GM12875 (cell line): Measurements from ENCODE around the gene ONECUT2.

ENCODE experiments used
- H3K4me3 ChIP-seq: one replicate; pipeline ENCODE4 v1.5.1; 2011; ENCODE audit warnings: low read depth, low read length, control low read depth
- TF ChIP-seq, protein P1 (sequence below): IDR thresholded peaks from 2 replicates; pipeline ENCODE4 v1.5.1; 2011; ENCODE audit warnings: low read depth, mild to moderate bottlenecking, control low read depth, inconsistent platforms, low read length, moderate library complexity, borderline replicate concordance; ENCODE audit not compliant: insufficient read depth

The ONECUT2 gene

DNA sequence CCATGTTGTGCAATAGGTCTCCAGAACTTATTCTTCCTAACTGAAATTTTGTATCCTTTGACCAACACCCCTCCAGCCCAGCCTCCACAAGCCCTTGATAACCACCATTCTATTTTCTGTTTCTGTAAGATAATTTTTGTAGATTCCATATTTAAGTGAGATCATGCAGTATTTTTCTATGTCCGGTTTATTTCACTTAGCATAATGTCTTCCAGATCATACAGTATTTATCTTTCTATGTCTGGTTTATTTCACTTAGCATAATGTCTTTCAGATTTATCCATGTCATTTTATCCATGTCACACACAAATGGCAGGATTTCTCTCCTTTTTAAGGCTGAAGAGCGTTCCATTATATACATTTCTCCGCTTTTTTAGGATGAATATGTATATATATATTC is 24.4 kb upstream of the ONECUT2 start:
- H3K4me3 ChIP-seq = no peak overlapping the region
- TF ChIP-seq, protein P1, sequence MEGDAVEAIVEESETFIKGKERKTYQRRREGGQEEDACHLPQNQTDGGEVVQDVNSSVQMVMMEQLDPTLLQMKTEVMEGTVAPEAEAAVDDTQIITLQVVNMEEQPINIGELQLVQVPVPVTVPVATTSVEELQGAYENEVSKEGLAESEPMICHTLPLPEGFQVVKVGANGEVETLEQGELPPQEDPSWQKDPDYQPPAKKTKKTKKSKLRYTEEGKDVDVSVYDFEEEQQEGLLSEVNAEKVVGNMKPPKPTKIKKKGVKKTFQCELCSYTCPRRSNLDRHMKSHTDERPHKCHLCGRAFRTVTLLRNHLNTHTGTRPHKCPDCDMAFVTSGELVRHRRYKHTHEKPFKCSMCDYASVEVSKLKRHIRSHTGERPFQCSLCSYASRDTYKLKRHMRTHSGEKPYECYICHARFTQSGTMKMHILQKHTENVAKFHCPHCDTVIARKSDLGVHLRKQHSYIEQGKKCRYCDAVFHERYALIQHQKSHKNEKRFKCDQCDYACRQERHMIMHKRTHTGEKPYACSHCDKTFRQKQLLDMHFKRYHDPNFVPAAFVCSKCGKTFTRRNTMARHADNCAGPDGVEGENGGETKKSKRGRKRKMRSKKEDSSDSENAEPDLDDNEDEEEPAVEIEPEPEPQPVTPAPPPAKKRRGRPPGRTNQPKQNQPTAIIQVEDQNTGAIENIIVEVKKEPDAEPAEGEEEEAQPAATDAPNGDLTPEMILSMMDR = no peak

DNA sequence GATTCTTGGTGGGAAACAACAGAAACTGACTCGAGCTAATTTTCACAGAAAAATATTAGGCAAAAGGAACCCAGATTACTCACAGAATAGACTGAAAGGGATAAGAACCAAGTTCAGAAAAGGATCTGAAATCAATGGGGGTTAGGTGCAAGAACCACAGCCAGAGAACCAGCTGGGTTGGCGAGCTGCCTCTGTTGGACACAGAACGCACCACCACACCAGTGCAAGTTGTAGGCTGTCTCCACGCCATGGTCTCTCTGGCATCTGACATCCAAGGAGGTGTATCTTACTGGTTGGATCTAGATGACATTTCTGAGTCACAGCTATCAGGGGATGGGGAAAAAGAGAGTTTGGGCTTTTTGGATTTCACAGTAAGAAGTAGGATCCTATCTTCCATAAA is 18.6 kb upstream of the ONECUT2 start:
- no peak overlapping the region for H3K4me3 ChIP-seq

DNA sequence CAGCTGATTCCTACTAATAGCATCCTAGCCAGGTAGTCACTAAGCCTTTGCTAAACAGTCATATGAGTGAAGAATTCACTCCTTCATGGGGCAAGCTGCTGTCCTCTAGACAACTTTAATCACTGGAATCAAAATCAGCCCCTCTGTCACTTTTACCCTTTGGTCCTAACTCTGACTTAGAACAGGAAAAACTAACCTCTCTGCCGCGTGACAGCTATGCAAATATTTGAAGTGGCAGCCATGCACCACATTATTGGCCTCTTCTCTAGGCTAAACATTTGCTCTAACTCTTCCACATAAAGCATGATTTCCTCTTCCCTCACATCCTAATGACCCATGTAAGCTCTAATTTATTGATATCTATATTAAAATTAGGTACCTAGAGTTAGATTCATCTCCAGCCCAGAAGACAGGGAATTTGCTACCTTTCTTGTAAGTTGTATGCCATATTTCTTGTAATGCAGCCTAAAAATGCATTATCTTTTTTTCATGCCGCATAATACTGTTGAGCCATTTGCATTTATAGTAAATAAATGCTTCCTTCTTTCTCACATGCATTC is 12.8 kb upstream of the ONECUT2 start:
- TF ChIP-seq, protein P1 = no peak

More for the DNA sequence above, 18.6 kb upstream of the ONECUT2 start:
- TF ChIP-seq, protein P1 = no peak

DNA sequence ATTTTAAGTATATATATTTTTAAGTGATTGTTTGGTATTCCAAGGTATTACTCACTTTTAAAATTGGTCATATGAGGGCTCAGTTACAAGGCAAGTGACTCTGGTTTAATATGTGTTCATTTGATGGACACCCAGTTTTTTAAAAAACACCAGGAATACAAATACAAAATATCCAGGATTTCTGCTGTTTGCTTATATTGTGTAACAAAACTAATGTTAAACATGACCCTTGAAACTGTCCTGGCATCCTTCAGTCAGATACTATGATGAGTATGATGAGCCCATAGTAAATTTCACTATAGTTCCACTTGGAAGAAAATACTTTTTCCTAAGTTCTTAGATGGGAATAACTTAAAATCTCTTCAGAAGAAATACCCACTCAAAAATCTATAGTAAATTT is 11.4 kb upstream of the ONECUT2 start:
- no peak overlapping the region for H3K4me3 ChIP-seq
- TF ChIP-seq, protein P1 = no peak

More for the DNA sequence above, 12.8 kb upstream of the ONECUT2 start:
- no peak overlapping the region for H3K4me3 ChIP-seq

DNA sequence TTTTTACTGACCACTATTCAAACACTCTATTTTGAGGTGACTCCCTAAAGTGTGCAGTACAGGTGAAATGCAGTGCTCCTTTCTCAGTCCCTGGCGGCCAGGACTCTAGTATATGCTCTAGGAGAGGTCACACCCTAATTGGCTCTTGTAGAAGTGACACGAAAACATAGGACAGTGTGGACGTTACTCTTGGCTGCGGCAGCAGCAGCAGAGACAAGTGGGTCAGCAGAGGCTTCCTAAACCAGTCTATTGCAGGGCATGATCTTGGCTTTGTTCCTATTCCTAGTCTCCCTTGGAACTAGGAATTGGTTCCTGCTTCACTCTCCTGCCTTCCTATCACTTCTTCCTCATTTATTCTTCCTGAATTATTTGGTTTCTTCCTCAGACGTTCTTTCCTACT is 10.1 kb upstream of the ONECUT2 start:
- no peak overlapping the region for H3K4me3 ChIP-seq
- TF ChIP-seq, protein P1 = no peak

DNA sequence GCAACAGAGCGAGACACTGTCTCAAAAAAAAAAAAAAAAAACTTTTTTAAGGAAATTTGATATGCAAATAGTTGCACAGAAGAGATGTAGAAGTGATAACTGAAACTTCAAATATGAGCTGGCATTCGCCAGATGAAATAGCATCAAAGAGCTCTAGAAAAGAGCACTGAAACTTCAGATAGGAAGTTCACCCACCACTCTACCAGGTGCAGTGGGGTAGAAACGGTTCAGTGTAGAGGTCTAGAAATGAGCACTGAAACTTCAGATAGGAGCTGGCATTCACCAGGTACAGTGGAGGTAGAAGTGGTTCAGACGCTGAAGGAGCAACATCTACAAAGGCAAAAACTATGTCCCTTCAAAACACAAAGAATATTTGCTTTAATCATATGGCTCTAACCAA is 9.0 kb upstream of the ONECUT2 start:
- H3K4me3 ChIP-seq = no peak overlapping the region
- TF ChIP-seq, protein P1 = no peak

DNA sequence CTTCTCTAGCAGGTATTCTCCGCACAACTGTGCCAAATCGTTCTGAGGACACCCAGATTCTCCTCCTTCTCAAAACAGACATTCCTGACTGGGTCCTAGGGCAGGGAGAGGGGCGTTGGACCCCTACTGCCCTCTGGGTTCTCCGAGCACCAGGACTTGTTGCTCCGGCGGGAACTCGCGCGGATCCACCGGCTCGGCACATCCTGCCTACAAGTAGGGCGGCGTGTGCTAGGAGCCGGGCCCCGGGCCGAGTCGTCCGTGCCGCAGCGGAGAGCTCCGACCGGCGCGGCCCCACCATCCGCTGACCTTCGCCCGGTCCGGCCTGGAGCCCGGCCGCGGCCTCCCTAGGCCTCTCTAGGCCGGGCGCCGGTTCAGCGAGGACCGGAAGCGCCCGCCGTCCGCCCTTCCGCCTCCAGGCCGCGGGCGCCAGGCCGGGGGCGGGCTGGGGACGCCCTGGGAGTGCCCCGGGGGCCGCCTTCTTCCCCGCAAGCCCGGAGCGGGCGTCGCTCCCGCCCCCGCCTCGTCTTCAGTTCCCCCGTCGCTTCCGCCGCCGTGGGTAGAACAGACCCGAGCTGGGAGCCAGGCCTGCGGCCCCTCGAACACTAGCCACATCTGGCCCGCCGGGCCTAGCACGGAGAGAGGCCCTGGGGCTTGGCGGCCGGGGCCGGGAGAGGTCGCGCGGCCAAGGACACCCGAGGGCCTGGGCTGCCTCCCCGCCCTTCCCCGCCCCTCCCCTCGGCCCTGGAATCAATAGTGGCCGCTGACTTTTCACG is 7.6 kb upstream of the ONECUT2 start:
- no peak overlapping the region for H3K4me3 ChIP-seq
- TF ChIP-seq, protein P1 = no peak
